ENCODE data around the gene PLXNB2. TPM values are rescaled to one million over a fixed set of nuclear protein-coding genes. Genes with fewer than 3 reads are reported as not detected.

Gene PLXNB2
- total and polyA plus RNA-seq, 4 experiments from 2014 or later: 0.40 to 4.6 (median 2.8) TPM; not detected in 1

- POLR2A ChIA-PET (ENCODE audit: partially characterized antibody): interaction anchor here (1.4 kb wide), 1 partner anchor 11 kb away, joined by 3 read pairs; no protein-coding TSS in a partner anchor
- H3K9me3 ChIP-seq (ENCODE audit: control insufficient read depth in 1 of 2, low read length in 2 of 2): no peaks in the 10 kb centered on the region
- Mint-ChIP-seq H3K9me3 (no peaks in the 10 kb centered on the region), H3K4me1 (peaks cover 0 to 7% (median 6%) of the 10 kb centered on the region in 4 donors), H3K4me3 (peak overlapping the region in 6 of 8 donors; percentile 15 to 66 (median 53)), H3K27me3 (peaks cover 10 to 20% of the 10 kb centered on the region in 2 donors), H3K27ac (no peak overlapping the region), H3K36me3 (no peaks in the 10 kb centered on the region)
- no peak overlapping the region for H3K27ac ChIP-seq (ENCODE audit: low read depth, low read length)
- H3K36me3 ChIP-seq (ENCODE audit: insufficient read depth, low read length): no peaks in the 10 kb centered on the region
- H3K27me3 ChIP-seq (ENCODE audit: insufficient read depth, low read length): no peaks in the 10 kb centered on the region
- H3K4me3 ChIP-seq (ENCODE audit: low read length in 2 of 2): no peak overlapping the region
- DNase-seq: no peak
- CTCF ChIA-PET (ENCODE audit: partially characterized antibody): interaction anchor here (1.1 kb wide), 1 partner anchor 236 kb away, joined by 4 read pairs; no protein-coding TSS in a partner anchor
- peaks cover 4% of the 10 kb centered on the region for H3K4me1 ChIP-seq (ENCODE audit: insufficient read depth, low read length)
- intact Hi-C loops (cut with micrococcal nuclease): no loop called here
Observed at GRCh38 chr22:50262460-50262911, 45.0 kb downstream of the PLXNB2 start.

- Mint-ChIP-seq H3K27ac (no peak within 1 kb of the TSS), H3K9me3 (no peaks in the 10 kb centered on the region), H3K27me3 (peaks cover 10 to 22% of the 10 kb centered on the region in 2 donors), H3K36me3 (no peaks in the 10 kb centered on the region), H3K4me1 (peaks cover 0 to 7% (median 6%) of the 10 kb centered on the region in 4 donors), H3K4me3 (peak within 1 kb of the TSS in 6 of 8 donors; percentile 33 to 66 (median 53))
- ChIA-PET POLR2A (ENCODE audit: partially characterized antibody) (interaction anchor here (1.4 kb wide), 1 partner anchor 10 kb away, joined by 3 read pairs; no protein-coding TSS in a partner anchor), CTCF (ENCODE audit: partially characterized antibody) (interaction anchor here (1.1 kb wide), 1 partner anchor 236 kb away, joined by 4 read pairs; no protein-coding TSS in a partner anchor)
- H3K4me3 ChIP-seq (ENCODE audit: low read length in 2 of 2): no peak within 1 kb of the TSS
- H3K9me3 ChIP-seq (ENCODE audit: control insufficient read depth in 1 of 2, low read length in 2 of 2): no peaks in the 10 kb centered on the region
- no peak within 1 kb of the TSS for H3K27ac ChIP-seq (ENCODE audit: low read depth, low read length)
- H3K4me1 ChIP-seq (ENCODE audit: insufficient read depth, low read length): peaks cover 4% of the 10 kb centered on the region
- intact Hi-C loops (cut with micrococcal nuclease): no loop called here
- H3K36me3 ChIP-seq (ENCODE audit: insufficient read depth, low read length): no peaks in the 10 kb centered on the region
- DNase-seq: no peak
- H3K27me3 ChIP-seq (ENCODE audit: insufficient read depth, low read length): no peaks in the 10 kb centered on the region
Observed at GRCh38 chr22:50261615-50262459, 45.6 kb downstream of the PLXNB2 start, which contains the start of gene MAPK12. Gene MAPK12 (minus strand): TSS chr22:50261683. CDS start chr22:50261509, 174 bp downstream.

GRCh38 chr22:50260801-50261614, 46.4 kb downstream of the PLXNB2 start:
- Mint-ChIP-seq H3K27me3 (peaks cover 10 to 22% of the 10 kb centered on the region in 2 donors), H3K9me3 (no peaks in the 10 kb centered on the region), H3K4me3 (no peak overlapping the region), H3K4me1 (peaks cover 0 to 7% (median 6%) of the 10 kb centered on the region in 4 donors), H3K27ac (no peak overlapping the region), H3K36me3 (no peaks in the 10 kb centered on the region)
- intact Hi-C loops (cut with micrococcal nuclease): no loop called here
- H3K4me3 ChIP-seq (ENCODE audit: low read length in 2 of 2): no peak overlapping the region
- DNase-seq: no peak
- no peaks in the 10 kb centered on the region for H3K27me3 ChIP-seq (ENCODE audit: insufficient read depth, low read length)
- H3K4me1 ChIP-seq (ENCODE audit: insufficient read depth, low read length): peaks cover 4% of the 10 kb centered on the region
- CTCF ChIA-PET (ENCODE audit: partially characterized antibody): interaction anchor here (0.6 kb wide), 1 partner anchor 133 kb away, joined by 5 read pairs; no protein-coding TSS in a partner anchor
- H3K9me3 ChIP-seq (ENCODE audit: control insufficient read depth in 1 of 2, low read length in 2 of 2): no peaks in the 10 kb centered on the region
- H3K27ac ChIP-seq (ENCODE audit: low read depth, low read length): no peak overlapping the region
- POLR2A ChIA-PET (ENCODE audit: partially characterized antibody): no interaction called here
- no peaks in the 10 kb centered on the region for H3K36me3 ChIP-seq (ENCODE audit: insufficient read depth, low read length)

GRCh38 chr22:50260434-50260800, 47.0 kb downstream of the PLXNB2 start:
- no peak overlapping the region for H3K4me3 Mint-ChIP-seq
- intact Hi-C loops (cut with micrococcal nuclease): no loop called here
- ChIA-PET CTCF (ENCODE audit: partially characterized antibody) (interaction anchor here (0.6 kb wide), 1 partner anchor 134 kb away, joined by 5 read pairs; no protein-coding TSS in a partner anchor), POLR2A (ENCODE audit: partially characterized antibody) (no interaction called here)
- H3K36me3 Mint-ChIP-seq: no peaks in the 10 kb centered on the region
- H3K27me3 ChIP-seq (ENCODE audit: insufficient read depth, low read length): no peaks in the 10 kb centered on the region
- H3K9me3 Mint-ChIP-seq: no peaks in the 10 kb centered on the region
- H3K4me3 ChIP-seq (ENCODE audit: low read length in 2 of 2): no peak overlapping the region
- H3K36me3 ChIP-seq (ENCODE audit: insufficient read depth, low read length): no peaks in the 10 kb centered on the region
- H3K4me1 ChIP-seq (ENCODE audit: insufficient read depth, low read length): peaks cover 4% of the 10 kb centered on the region
- H3K4me1 Mint-ChIP-seq: peaks cover 0 to 7% (median 6%) of the 10 kb centered on the region in 4 donors
- H3K9me3 ChIP-seq (ENCODE audit: control insufficient read depth in 1 of 2, low read length in 2 of 2): no peaks in the 10 kb centered on the region
- DNase-seq: no peak
- no peak overlapping the region for H3K27ac Mint-ChIP-seq
- peaks cover 10 to 24% of the 10 kb centered on the region in 2 donors for H3K27me3 Mint-ChIP-seq
- H3K27ac ChIP-seq (ENCODE audit: low read depth, low read length): no peak overlapping the region

DNA sequence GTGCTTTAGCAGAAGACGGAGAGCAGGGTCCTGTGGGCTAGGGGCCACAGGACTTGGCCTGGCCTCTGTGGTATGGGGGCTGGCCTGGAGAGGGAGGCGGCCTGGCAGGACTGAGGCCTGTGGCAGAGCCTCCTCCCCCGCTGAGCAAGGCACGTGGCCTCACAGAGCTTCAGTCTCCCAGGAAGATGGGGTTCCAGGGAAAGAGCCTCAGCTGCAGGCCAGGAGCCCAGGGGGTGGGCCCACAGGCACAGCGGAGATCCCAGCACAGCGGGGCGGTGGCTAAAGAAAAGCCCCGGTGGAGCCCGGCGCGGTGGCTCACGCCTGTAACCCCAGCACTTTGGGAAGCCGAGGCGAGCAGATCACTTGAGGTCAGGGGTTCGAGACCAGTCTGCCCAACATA, 48.1 kb downstream of the PLXNB2 start:
- H3K36me3 Mint-ChIP-seq: no peaks in the 10 kb centered on the region
- H3K9me3 Mint-ChIP-seq: no peaks in the 10 kb centered on the region
- Histone ChIP-seq H3K27ac (ENCODE audit: low read depth, low read length) (no peak overlapping the region), H3K4me1 (ENCODE audit: insufficient read depth, low read length) (peaks cover 4% of the 10 kb centered on the region), H3K27me3 (ENCODE audit: insufficient read depth, low read length) (no peaks in the 10 kb centered on the region), H3K9me3 (ENCODE audit: control insufficient read depth in 1 of 2, low read length in 2 of 2) (no peaks in the 10 kb centered on the region), H3K36me3 (ENCODE audit: insufficient read depth, low read length) (no peaks in the 10 kb centered on the region), H3K4me3 (ENCODE audit: low read length in 2 of 2) (no peak overlapping the region)
- no peak overlapping the region for H3K27ac Mint-ChIP-seq
- H3K4me1 Mint-ChIP-seq: peaks cover 0 to 7% (median 6%) of the 10 kb centered on the region in 4 donors
- intact Hi-C loops (cut with micrococcal nuclease): loop anchor here (10.0 kb wide), 1 partner anchor 215 kb away; the partner anchor contains the start of gene SBF1
- DNase-seq: no peak
- H3K4me3 Mint-ChIP-seq: no peak overlapping the region
- CTCF ChIA-PET (ENCODE audit: partially characterized antibody): no interaction called here
- peaks cover 11 to 21% of the 10 kb centered on the region in 2 donors for H3K27me3 Mint-ChIP-seq
- POLR2A ChIA-PET (ENCODE audit: partially characterized antibody): no interaction called here

DNA sequence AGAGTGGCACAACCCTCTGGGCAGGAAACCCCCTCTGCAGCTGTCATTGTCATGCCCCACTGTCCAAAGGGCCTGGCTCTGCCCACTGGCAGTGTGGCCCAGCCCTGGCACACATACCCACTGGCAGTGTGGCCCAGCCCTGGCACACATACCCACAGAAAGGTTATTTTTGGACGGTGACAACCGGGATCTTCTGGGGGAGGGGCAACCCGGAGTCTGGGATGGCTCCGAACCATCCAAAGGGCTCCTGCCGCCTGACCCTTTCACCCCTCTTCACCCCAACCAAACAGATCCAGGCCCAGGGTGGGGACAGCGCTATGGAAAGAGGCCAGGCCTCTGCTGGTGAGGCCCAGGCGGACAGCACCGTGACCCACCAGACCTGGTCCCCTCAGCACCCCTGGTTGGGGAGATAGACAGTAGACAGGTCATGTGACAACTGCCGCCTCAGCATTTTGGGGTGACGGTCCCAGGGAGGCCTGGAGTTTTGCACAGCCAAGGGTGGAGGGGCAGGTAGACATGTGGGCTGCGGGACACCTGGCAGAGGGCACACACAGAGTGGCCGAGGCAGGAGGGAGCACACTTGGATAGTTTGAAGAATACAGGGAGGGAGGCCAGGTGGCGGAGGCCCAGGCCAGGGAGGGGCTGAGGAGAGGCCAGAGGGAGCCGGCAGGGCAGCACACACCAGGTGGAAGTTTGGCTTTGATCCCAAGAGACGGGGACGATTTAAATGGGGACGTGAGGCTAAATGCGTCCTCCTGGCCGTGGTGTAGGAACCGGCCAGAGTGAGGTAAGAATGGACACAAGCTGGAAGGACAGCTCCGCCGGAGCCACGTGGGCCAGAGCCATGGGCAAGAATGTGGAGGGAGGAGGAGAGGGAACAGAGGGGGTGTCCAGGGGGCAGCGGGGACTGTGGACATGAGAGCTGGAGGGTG, 48.8 kb downstream of the PLXNB2 start:
- intact Hi-C loops (cut with micrococcal nuclease): loop anchor here (10.0 kb wide), 1 partner anchor 216 kb away; the partner anchor contains the start of gene SBF1
- Histone ChIP-seq H3K27me3 (ENCODE audit: insufficient read depth, low read length) (no peaks in the 10 kb centered on the region), H3K4me1 (ENCODE audit: insufficient read depth, low read length) (peaks cover 4% of the 10 kb centered on the region), H3K9me3 (ENCODE audit: control insufficient read depth in 1 of 2, low read length in 2 of 2) (no peaks in the 10 kb centered on the region), H3K27ac (ENCODE audit: low read depth, low read length) (no peak overlapping the region), H3K4me3 (ENCODE audit: low read length in 2 of 2) (no peak overlapping the region), H3K36me3 (ENCODE audit: insufficient read depth, low read length) (no peaks in the 10 kb centered on the region)
- Mint-ChIP-seq H3K27ac (no peak overlapping the region), H3K4me1 (peaks cover 0 to 7% (median 6%) of the 10 kb centered on the region in 4 donors), H3K36me3 (no peaks in the 10 kb centered on the region), H3K27me3 (peaks cover 11 to 21% of the 10 kb centered on the region in 2 donors), H3K4me3 (no peak overlapping the region), H3K9me3 (no peaks in the 10 kb centered on the region)
- no peak for DNase-seq
- ChIA-PET CTCF (ENCODE audit: partially characterized antibody) (no interaction called here), POLR2A (ENCODE audit: partially characterized antibody) (no interaction called here)

Data from CD4-positive, alpha-beta memory T cell (primary cell).